Sigmoid colon (tissue), 7 donors: ENCODE results near the gene TNFRSF19. TPM values are rescaled to one million over a fixed set of nuclear protein-coding genes. Genes with fewer than 3 reads are reported as not detected.

ENCODE experiments used
- DNase-seq: peaks from one replicate; pipeline ENCODE4 v3.0.0-alpha.2; 2019
- H3K27ac ChIP-seq, 4 donors: fragments of 200-600 bp; sonication (generic); one replicate each; pipeline ENCODE4 v1.5.1; 2016 to 2019; ENCODE audit warnings: mild to moderate bottlenecking in 1 of 4
- H3K27me3 ChIP-seq, 3 donors: fragments of 200-600 bp; sonication (generic); one replicate each; pipeline ENCODE4 v1.5.1; 2019; ENCODE audit warnings: mild to moderate bottlenecking in 1 of 3
- H3K36me3 ChIP-seq, 4 donors: fragments of 200-600 bp; sonication (generic); one replicate each; pipeline ENCODE4 v1.5.1; 2016 to 2019
- H3K4me1 ChIP-seq, 4 donors: fragments of 200-600 bp; sonication (generic); one replicate each; pipeline ENCODE4 v1.5.1; 2017 to 2019
- H3K4me3 ChIP-seq, 4 donors: fragments of 200-600 bp; sonication (generic); one replicate each; pipeline ENCODE4 v1.5.1; 2017 to 2019; ENCODE audit warnings: mild to moderate bottlenecking in 2 of 4, moderate library complexity in 1 of 4
- H3K9me3 ChIP-seq, 4 donors: fragments of 200-600 bp in 3 of 4; sonication (generic) in 3 of 4; one replicate each; pipeline versions ENCODE4 v1.5.1 to v1.6.1; 2013 to 2019
- CTCF ChIP-seq, 4 experiments: fragments of 450-650 bp in 3 of 4; fragments of 200-600 bp in 1 of 4; IDR thresholded peaks; one replicate each; pipeline ENCODE4 v1.5.1; 2016 to 2019; ENCODE audit warnings: antibody characterized with exemption in 4 of 4, mild to moderate bottlenecking in 3 of 4, moderate library complexity in 2 of 4
- EP300 ChIP-seq, 4 donors: sonication (generic); formaldehyde crosslinking; IDR thresholded peaks; one replicate each; pipeline ENCODE4 v1.6.1; 2017; ENCODE audit warnings: antibody characterized with exemption in 4 of 4
- POLR2A ChIP-seq, 2 donors: fragments of 450-650 bp; IDR thresholded peaks; one replicate each; pipeline ENCODE4 v1.6.1; 2016; ENCODE audit warnings: antibody characterized with exemption in 2 of 2, mild to moderate bottlenecking in 2 of 2, moderate library complexity in 2 of 2
- POLR2AphosphoS5 ChIP-seq, 4 donors: sonication (generic); formaldehyde crosslinking; IDR thresholded peaks; one replicate each; pipeline ENCODE4 v1.6.1; 2017; ENCODE audit warnings: antibody characterized with exemption in 4 of 4
- WGBS, 2 donors: extraction: QIAGEN DNeasy Blood & Tissue Kit; methylation state at CpG; one replicate each; pipeline ENCODE4 v1.1.7; 2013; 5-methylcytosine and 5-hydroxymethylcytosine counted together
- intact Hi-C: fragments of 100-400 bp; cut with DNase I; formaldehyde crosslinking; loops from one replicate; pipeline ENCODE4 v1.15.1; 2023
- polyA plus RNA-seq, 3 donors: library from polyadenylated mRNA; stranded (reverse); fragments of 200-250 nt; gene quantifications; one replicate each; pipeline ENCODE4 v1.2.3, GENCODE V29; 2013
- total RNA-seq, 4 donors: library from RNA; depleted of rRNA; stranded (reverse); fragments of >200 nt; gene quantifications; one replicate each; pipeline ENCODE4 v1.1.0, GENCODE V29; 2016
- donor health status: healthy with polysubstance abuse.
- donor health status: Bipolar disorder and iron deficiency.
- donor health status: healthy.

The TNFRSF19 gene
- total and polyA plus RNA-seq, 7 donors, result 0.60 to 4.2 (median 2.2) TPM; not detected in 1

GRCh38 chr13:23643338-23644125 is 73.3 kb downstream of the TNFRSF19 start:
- 53 to 78% methylated on average over 4 of the region's 4 CpGs for WGBS, 2 donors
- no peak overlapping the region for H3K4me3 ChIP-seq
- H3K9me3 ChIP-seq, result no peaks in the 10 kb centered on the region
- peaks cover 0 to 15% (median 0%) of the 10 kb centered on the region in 4 donors for H3K4me1 ChIP-seq
- H3K36me3 ChIP-seq, result no peaks in the 10 kb centered on the region
- DNase-seq, result no peak
- intact Hi-C loops, result no loop called here
- no peak for TF ChIP-seq POLR2AphosphoS5 (IDR thresholded peaks at IDR 0.05)
- TF ChIP-seq EP300 (IDR thresholded peaks at IDR 0.05), result no peak
- no peak for TF ChIP-seq CTCF (IDR thresholded peaks at IDR 0.05)
- TF ChIP-seq POLR2A (IDR thresholded peaks at IDR 0.05), result no peak
- H3K27ac ChIP-seq, result no peak overlapping the region
- H3K27me3 ChIP-seq, result no peaks in the 10 kb centered on the region

GRCh38 chr13:23644126-23644419 is 73.9 kb downstream of the TNFRSF19 start:
- Histone ChIP-seq H3K4me1 (peaks cover 0 to 15% (median 0%) of the 10 kb centered on the region in 4 donors), H3K4me3 (no peak overlapping the region), H3K27me3 (no peaks in the 10 kb centered on the region), H3K9me3 (no peaks in the 10 kb centered on the region), H3K36me3 (no peaks in the 10 kb centered on the region), H3K27ac (no peak overlapping the region)
- TF ChIP-seq CTCF (IDR thresholded peaks at IDR 0.05) (no peak), POLR2A (IDR thresholded peaks at IDR 0.05) (no peak), EP300 (IDR thresholded peaks at IDR 0.05) (no peak), POLR2AphosphoS5 (IDR thresholded peaks at IDR 0.05) (no peak)
- intact Hi-C loops, result no loop called here
- DNase-seq, result no peak
- 66 to 72% methylated on average over 2 of the region's 2 CpGs for WGBS, 2 donors

- no peak for TF ChIP-seq POLR2A (IDR thresholded peaks at IDR 0.05)
- TF ChIP-seq EP300 (IDR thresholded peaks at IDR 0.05), result no peak
- TF ChIP-seq CTCF (IDR thresholded peaks at IDR 0.05), result no peak
- TF ChIP-seq POLR2AphosphoS5 (IDR thresholded peaks at IDR 0.05), result no peak
- no peaks in the 10 kb centered on the region for H3K36me3 ChIP-seq
- WGBS, 2 donors, result 82 to 83% methylated on average over 5 of the region's 5 CpGs
- DNase-seq, result no peak
- H3K27me3 ChIP-seq, result no peaks in the 10 kb centered on the region
- H3K4me1 ChIP-seq, result peaks cover 0 to 15% (median 0%) of the 10 kb centered on the region in 4 donors
- intact Hi-C loops, result no loop called here
- no peak overlapping the region for H3K4me3 ChIP-seq
- no peaks in the 10 kb centered on the region for H3K9me3 ChIP-seq
- no peak overlapping the region for H3K27ac ChIP-seq
Measured at GRCh38 chr13:23644527-23645138, 74.4 kb downstream of the TNFRSF19 start.

- WGBS, 2 donors, result 95% methylated on average over 5 of the region's 5 CpGs
- Histone ChIP-seq H3K27ac (no peak overlapping the region), H3K4me3 (no peak overlapping the region), H3K27me3 (no peaks in the 10 kb centered on the region), H3K9me3 (no peaks in the 10 kb centered on the region), H3K4me1 (peaks cover 0 to 15% (median 0%) of the 10 kb centered on the region in 4 donors), H3K36me3 (no peaks in the 10 kb centered on the region)
- DNase-seq, result no peak
- intact Hi-C loops, result no loop called here
- TF ChIP-seq POLR2AphosphoS5 (IDR thresholded peaks at IDR 0.05), result no peak
- TF ChIP-seq POLR2A (IDR thresholded peaks at IDR 0.05), result no peak
- TF ChIP-seq EP300 (IDR thresholded peaks at IDR 0.05), result no peak
- no peak for TF ChIP-seq CTCF (IDR thresholded peaks at IDR 0.05)
Measured at GRCh38 chr13:23645851-23646250, 75.6 kb downstream of the TNFRSF19 start.
